Measurements from ENCODE around the gene NXF1. TPM values are rescaled to one million over a fixed set of nuclear protein-coding genes. Genes with fewer than 3 reads are reported as not detected.
A peak's percentile ranks its signal among the peaks of the same experiment; 100 is the strongest.

Gene NXF1
- total RNA-seq, result 100 to 1,000 TPM; 110 to 111 TPM

DNA sequence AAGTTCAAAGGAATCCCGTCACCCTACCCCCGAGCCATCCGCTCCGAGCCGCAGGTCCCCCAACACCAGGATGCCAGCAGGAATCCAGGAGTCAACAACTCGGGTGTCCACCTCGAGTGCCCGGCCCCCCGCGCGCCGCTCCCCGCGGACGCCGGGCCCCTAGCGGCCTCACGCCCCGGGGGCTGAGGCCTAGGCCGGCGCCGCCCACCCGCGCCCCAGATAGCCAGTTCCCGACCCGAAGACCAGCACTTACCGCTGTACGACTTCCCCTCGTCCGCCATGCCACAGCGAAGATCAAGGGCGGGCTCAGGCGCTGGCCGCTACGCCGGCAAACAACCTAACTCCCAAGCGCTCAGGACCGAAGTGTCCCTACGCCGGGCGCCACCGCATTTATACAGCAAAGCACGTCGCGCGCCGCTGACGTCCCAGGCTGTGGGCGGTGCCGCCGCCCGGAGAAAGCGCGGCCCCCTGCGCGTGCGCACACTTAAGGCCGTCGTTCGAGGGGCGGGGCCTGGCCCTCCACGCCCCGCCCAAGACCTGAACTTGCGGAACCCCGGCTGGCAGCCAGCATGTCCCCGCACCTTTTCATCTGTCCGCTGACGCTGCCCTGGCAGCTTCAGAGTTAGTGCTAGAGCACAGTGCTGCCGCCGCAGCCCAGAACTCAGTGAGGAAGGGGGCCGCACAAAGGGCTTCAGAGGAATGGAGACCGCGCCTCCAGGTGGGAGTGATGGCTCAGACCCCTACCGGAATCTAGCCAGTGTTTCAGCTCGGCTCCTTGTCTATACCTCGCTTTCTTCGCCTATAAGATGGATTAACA is at the start of gene NXF1:
NXF1 (minus strand) TSS at position 365 of the 817 bp plus-strand sequence; CDS start at position 281, 84 bp downstream.
- peaks cover 44% of the 10 kb centered on the region for H3K36me3 Mint-ChIP-seq (ENCODE audit: low read depth)

DNA sequence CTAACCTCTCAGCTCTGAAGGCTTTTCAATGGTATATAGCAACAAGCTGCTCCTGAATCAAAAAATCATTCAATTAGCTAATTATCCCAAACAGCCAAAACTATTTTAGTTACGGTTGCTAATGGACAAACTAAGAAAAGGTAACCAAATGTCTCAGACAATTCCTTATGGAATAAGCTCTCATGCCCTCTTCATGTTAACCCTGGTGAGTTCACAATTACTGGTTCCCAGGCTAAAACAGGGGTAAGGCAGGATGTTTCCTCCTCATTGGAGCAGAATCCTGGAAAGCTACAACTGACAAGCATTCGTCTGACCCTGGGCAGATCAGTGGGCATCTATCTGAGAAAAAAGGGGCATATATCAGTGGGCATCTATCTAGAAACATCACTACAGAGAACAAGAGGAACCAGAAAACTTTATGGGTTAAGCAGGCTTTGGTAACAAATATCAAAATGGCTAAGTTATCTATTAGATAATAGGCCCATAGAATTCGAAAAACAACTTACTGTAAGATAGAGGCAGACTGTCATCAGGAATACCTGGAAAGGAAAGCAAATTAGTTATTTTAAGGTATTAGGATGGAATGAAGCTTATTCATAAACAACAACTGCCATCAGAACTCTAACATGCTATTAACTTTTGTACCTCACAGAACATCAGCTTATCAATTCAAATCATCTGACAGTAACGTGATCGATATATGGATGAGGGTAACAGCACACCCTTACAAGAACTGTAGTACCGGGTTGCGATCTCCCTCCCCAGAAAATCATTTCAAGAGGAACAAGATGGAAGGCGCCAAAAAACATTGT is 49.0 kb upstream of the NXF1 start:
- DNase-seq (peak; percentile 45), ATAC-seq (no peak)
- Mint-ChIP-seq H3K4me3 (peak overlapping the region; percentile 99), H3K27me3 (ENCODE audit: low read depth) (no peaks in the 10 kb centered on the region), H3K27ac (peak overlapping the region; percentile 98), H3K9me3 (ENCODE audit: insufficient read depth) (no peaks in the 10 kb centered on the region), H3K4me1 (ENCODE audit: low read depth) (peaks cover 57% of the 10 kb centered on the region), H3K36me3 (ENCODE audit: low read depth) (peaks cover 52% of the 10 kb centered on the region)
- POLR2A ChIA-PET, result interaction anchor here (0.9 to 10.5 kb wide), 29 partner anchors 11 to 299 kb away, joined by 3 to 507 read pairs (median 13); partner anchors contain the start of genes B3GAT3, C11orf98, CSKMT and EEF1G
- CTCF ChIA-PET, result interaction anchor here (0.7 to 5.1 kb wide), 10 partner anchors 9 to 213 kb away, joined by 3 to 58 read pairs (median 4); partner anchors contain the start of genes HNRNPUL2, SLC3A2, STX5 and TMEM179B

More for the DNA sequence above, at the start of gene NXF1:
- ChIA-PET POLR2A (interaction anchor here (0.9 to 3.2 kb wide), 18 partner anchors 9 to 214 kb away, joined by 3 to 40 read pairs (median 6); partner anchors contain the start of genes SLC3A2, STX5, TEX54 and TMEM179B), CTCF (interaction anchor here (0.7 to 3.9 kb wide), 16 partner anchors 11 to 381 kb away, joined by 3 to 31 read pairs (median 4); partner anchors contain the start of genes SLC3A2, STX5, TMEM179B and ZBTB3)
- Mint-ChIP-seq H3K4me1 (ENCODE audit: low read depth) (peaks cover 37% of the 10 kb centered on the region), H3K9me3 (ENCODE audit: insufficient read depth) (no peaks in the 10 kb centered on the region), H3K27me3 (ENCODE audit: low read depth) (no peaks in the 10 kb centered on the region), H3K27ac (peak within 1 kb of the TSS; percentile 95), H3K4me3 (peak within 1 kb of the TSS; percentile 99)
- ATAC-seq (peak; percentile 81), DNase-seq (peak; percentile 95)

DNA sequence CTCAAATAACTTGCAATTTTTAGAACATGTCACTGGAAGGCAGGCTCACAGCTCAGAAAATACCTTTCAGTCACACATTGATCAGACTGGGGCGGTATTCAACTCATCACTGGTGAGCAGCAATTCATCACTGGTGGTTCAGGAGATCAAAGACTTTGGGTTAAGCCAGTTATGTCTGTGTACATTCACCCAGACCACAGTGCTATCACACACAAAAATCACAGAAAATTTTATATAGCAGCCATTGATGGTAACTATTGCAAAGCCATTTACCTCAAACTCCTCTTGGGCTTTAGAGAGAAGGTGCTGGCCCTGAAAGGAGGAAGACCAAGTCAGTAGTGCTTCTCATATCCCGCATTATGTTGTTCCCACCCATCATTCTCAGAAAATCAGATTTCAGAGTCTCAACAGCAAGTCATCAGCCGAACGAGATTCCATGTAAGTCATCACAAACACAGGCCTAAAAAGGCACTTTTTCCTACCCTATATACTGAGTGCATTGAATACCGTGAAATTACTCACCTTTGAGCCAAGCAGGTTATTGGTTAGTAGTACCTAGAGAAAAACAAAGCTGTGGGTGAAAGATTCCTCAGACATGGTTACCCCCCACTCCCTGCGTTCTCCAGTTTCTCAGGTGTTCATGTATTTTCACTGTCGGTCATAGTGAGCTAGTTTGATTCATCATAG is 48.2 kb upstream of the NXF1 start:
- Mint-ChIP-seq H3K9me3 (ENCODE audit: insufficient read depth) (no peaks in the 10 kb centered on the region), H3K4me3 (peak overlapping the region; percentile 99), H3K36me3 (ENCODE audit: low read depth) (peaks cover 52% of the 10 kb centered on the region), H3K4me1 (ENCODE audit: low read depth) (peaks cover 55% of the 10 kb centered on the region), H3K27ac (peak overlapping the region; percentile 98), H3K27me3 (ENCODE audit: low read depth) (no peaks in the 10 kb centered on the region)
- POLR2A ChIA-PET, result interaction anchor here (0.9 to 10.5 kb wide), 14 partner anchors 10 to 279 kb away, joined by 3 to 507 read pairs (median 24); partner anchors contain the start of genes C11orf98, CSKMT, EEF1G and EML3
- no peak for DNase-seq
- no peak for ATAC-seq
- CTCF ChIA-PET, result interaction anchor here (0.7 to 5.1 kb wide), 7 partner anchors 10 to 127 kb away, joined by 3 to 58 read pairs (median 4); partner anchors contain the start of genes HNRNPUL2, SLC3A2 and TMEM179B

DNA sequence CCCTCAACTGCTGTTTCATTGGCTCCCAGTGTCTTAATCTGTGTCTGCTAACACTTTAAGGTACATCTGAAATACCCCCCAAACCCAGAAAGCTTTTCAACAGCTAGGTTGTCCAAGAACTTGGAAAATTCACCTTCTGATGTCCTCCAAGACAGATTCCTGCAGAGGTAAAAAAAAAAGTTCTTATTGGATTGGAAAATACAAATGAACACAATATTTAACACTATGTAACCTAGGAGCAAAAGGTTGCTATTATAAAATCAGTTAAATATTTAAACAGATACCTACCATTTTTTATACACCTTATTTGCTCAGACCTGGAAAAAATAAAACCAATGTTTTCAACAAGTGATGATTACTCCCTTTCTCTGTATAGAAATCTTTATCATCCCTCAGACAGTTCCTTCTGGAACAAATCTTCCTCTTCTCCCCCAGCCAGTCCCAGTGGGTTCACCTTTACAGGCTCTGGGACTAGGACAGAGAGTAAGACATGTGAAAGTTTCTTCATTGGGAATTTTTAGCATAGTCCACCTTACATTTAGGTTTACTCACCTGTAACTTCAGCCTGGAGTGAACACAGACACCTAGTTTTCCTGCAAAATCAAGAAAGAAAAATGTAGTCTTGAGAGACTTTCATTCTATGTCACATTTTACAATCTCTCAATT is 47.4 kb upstream of the NXF1 start:
- Mint-ChIP-seq H3K27me3 (ENCODE audit: low read depth) (no peaks in the 10 kb centered on the region), H3K27ac (peak overlapping the region; percentile 98), H3K4me3 (peak overlapping the region; percentile 99), H3K4me1 (ENCODE audit: low read depth) (peaks cover 48% of the 10 kb centered on the region), H3K9me3 (ENCODE audit: insufficient read depth) (no peaks in the 10 kb centered on the region), H3K36me3 (ENCODE audit: low read depth) (peaks cover 49% of the 10 kb centered on the region)
- ChIA-PET CTCF (interaction anchor here (0.7 to 3.1 kb wide), 4 partner anchors 10 to 126 kb away, joined by 3 to 11 read pairs (median 4); partner anchors contain the start of gene HNRNPUL2), POLR2A (interaction anchor here (0.5 to 10.5 kb wide), 5 partner anchors 9 to 718 kb away, joined by 3 to 507 read pairs (median 51); partner anchors contain the start of genes SLC3A2, STX5, TEX54 and WDR74)
- DNase-seq (no peak), ATAC-seq (no peak)

DNA sequence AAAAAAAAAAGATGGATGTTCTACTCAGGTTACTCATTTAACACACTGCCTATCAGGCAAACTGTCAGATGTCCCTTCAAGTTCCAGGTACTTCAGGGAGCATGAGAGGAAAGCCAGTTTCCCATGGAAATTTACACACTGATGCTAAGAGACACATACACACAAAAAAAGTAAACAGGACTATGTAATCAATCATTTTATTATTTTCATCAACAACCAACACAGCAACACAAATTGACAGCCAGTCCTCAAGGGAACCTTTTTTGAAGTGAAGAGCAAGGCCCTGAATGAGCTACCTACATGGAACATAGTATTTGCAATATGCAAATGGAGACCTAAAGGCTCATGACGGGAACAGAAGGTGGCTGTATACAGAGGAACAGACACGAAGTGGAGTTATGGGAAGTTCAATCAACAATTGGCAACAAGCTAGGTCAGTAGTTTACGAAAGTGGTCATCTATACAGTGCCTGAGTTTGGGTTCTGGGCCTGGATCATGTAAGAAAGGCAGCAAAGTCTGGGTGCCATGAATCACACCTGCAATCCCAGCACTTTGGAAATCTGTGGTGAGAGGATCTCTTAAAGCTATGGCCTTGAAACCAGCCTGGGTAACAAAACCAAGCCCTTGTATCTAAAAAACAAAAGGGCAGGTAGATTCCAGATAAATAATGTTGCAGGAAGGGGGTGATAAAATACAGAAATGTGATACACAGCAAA is 46.7 kb upstream of the NXF1 start:
- no peak for ATAC-seq
- ChIA-PET CTCF (interaction anchor here (0.7 to 2.0 kb wide), 3 partner anchors 11 to 30 kb away, joined by 3 to 5 read pairs (median 3); no protein-coding TSS in a partner anchor), POLR2A (interaction anchor here (0.5 to 10.5 kb wide), 4 partner anchors 8 to 718 kb away, joined by 3 to 507 read pairs (median 54); partner anchors contain the start of genes SLC3A2 and WDR74)
- peaks cover 42% of the 10 kb centered on the region for H3K4me1 Mint-ChIP-seq (ENCODE audit: low read depth)
- H3K27me3 Mint-ChIP-seq (ENCODE audit: low read depth), result peaks cover 2% of the 10 kb centered on the region
- peaks cover 48% of the 10 kb centered on the region for H3K36me3 Mint-ChIP-seq (ENCODE audit: low read depth)
- DNase-seq, result no peak
- no peaks in the 10 kb centered on the region for H3K9me3 Mint-ChIP-seq (ENCODE audit: insufficient read depth)
- H3K4me3 Mint-ChIP-seq, result peak overlapping the region; percentile 15
- peak overlapping the region; percentile 62 for H3K27ac Mint-ChIP-seq

DNA sequence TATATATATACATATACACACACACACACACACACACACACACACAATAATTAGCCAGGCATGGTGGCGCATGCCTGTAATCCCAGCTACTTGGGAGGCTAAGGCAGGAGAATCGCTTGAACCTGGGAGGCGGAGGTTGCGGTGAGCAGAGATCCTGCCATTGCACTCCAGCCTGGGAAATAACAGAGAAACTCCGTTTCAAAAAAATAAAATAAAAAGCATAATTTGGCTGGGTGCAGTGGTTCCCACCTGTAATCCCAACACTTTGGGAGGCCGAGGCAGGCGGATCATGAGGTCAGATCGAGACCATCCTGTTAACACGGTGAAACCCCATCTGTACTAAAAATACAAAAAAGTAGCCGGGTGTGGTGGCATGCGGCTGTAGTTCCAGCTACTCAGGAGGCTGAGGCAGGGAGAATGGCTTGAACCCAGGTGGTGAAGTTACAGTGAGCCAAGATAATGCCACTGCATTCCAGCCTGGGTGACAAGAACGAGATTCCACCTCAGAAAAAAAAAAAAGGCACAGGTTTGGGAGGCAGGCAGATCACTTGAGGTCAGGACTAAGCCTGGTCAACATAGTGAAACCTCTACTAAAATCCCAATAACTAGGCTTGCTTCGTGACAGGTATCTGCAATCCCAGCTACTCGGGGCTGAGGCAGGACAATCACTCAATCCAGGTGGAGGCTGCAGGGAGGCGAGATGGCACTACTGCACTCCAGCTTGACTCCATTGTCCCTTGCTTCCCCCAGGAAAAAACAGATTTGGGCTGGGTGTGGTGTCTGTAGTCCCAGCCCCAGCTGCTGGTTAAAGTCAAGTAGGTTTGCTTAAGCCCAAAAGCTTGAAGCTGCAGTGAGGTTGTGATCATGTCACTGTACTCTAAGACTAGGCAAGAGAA is 45.9 kb upstream of the NXF1 start:
- H3K27me3 Mint-ChIP-seq (ENCODE audit: low read depth), result peaks cover 3% of the 10 kb centered on the region
- H3K36me3 Mint-ChIP-seq (ENCODE audit: low read depth), result peaks cover 48% of the 10 kb centered on the region
- peak overlapping the region; percentile 15 for H3K4me3 Mint-ChIP-seq
- ChIA-PET POLR2A (interaction anchor here (0.6 to 10.5 kb wide), 5 partner anchors 8 to 83 kb away, joined by 3 to 507 read pairs (median 5); partner anchors contain the start of genes SLC3A2 and WDR74), CTCF (interaction anchor here (2.0 kb wide), 1 partner anchor 30 kb away, joined by 5 read pairs; no protein-coding TSS in a partner anchor)
- peak overlapping the region; percentile 62 for H3K27ac Mint-ChIP-seq
- H3K9me3 Mint-ChIP-seq (ENCODE audit: insufficient read depth), result no peaks in the 10 kb centered on the region
- ATAC-seq (no peak), DNase-seq (no peak)
- peaks cover 36% of the 10 kb centered on the region for H3K4me1 Mint-ChIP-seq (ENCODE audit: low read depth)

DNA sequence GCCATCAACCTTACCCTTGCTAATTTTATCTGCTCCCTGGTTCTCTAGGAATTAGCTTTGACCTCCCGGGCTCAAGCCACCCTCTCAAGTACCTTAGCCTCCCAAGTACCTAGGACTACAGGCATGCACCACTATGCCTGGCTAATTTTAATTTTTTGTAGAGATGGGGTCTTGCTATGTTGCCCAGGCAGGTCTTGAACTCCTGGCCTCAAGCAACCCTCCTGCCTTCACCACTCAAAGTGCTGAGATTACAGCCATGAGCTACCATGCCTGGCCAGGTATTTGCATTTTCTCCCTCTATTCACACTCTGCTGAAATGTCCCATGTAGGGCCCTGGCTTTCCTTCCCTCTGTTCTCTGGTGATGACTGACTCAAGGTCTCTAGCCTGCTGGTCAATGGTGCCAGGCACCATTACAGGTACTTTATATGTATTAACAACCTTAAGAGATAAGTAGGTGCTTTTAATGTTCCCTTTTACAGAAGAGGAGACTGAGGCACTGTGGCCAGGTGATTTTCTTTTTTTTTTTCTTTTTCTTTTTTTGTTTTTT is 42.6 kb upstream of the NXF1 start:
- peaks cover 22% of the 10 kb centered on the region for H3K4me1 Mint-ChIP-seq (ENCODE audit: low read depth)
- ChIA-PET POLR2A (interaction anchor here (9.7 to 10.5 kb wide), 2 partner anchors 4 to 5 kb away, joined by 507 read pairs; partner anchors contain the start of gene WDR74), CTCF (no interaction called here)
- H3K4me3 Mint-ChIP-seq, result no peak overlapping the region
- H3K36me3 Mint-ChIP-seq (ENCODE audit: low read depth), result peaks cover 17% of the 10 kb centered on the region
- H3K27ac Mint-ChIP-seq, result no peak overlapping the region
- ATAC-seq (no peak), DNase-seq (no peak)
- peaks cover 3% of the 10 kb centered on the region for H3K27me3 Mint-ChIP-seq (ENCODE audit: low read depth)
- H3K9me3 Mint-ChIP-seq (ENCODE audit: insufficient read depth), result no peaks in the 10 kb centered on the region

DNA sequence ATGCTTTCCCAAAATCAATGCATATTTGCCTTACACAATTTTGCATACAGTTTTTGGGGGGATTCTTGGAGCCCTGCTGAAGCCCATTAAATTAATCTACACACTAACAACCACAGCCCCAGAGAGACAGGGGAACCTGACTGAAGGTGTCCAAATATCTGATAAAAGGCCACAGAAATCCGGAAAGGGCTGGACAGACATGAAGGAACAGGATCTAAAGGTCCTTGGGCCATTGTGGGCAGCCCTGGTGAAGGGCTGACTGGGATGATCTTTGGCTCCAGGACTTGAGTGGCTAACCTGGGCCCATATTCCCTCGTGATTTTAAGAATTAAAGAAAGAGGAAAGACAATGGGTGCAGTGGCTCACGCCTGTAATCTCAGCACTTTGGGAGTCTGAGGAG is 40.9 kb upstream of the NXF1 start:
- Mint-ChIP-seq H3K4me3 (no peak overlapping the region), H3K36me3 (ENCODE audit: low read depth) (peaks cover under 1% of the 10 kb centered on the region), H3K4me1 (ENCODE audit: low read depth) (peaks cover 8% of the 10 kb centered on the region), H3K27me3 (ENCODE audit: low read depth) (peaks cover 3% of the 10 kb centered on the region), H3K9me3 (ENCODE audit: insufficient read depth) (no peaks in the 10 kb centered on the region), H3K27ac (no peak overlapping the region)
- ChIA-PET POLR2A (interaction anchor here (0.6 to 9.7 kb wide), 2 partner anchors 7 to 205 kb away, joined by 4 to 507 read pairs; no protein-coding TSS in a partner anchor), CTCF (interaction anchor here (1.6 kb wide), 1 partner anchor 60 kb away, joined by 3 read pairs; no protein-coding TSS in a partner anchor)
- DNase-seq, result no peak
- no peak for ATAC-seq

DNA sequence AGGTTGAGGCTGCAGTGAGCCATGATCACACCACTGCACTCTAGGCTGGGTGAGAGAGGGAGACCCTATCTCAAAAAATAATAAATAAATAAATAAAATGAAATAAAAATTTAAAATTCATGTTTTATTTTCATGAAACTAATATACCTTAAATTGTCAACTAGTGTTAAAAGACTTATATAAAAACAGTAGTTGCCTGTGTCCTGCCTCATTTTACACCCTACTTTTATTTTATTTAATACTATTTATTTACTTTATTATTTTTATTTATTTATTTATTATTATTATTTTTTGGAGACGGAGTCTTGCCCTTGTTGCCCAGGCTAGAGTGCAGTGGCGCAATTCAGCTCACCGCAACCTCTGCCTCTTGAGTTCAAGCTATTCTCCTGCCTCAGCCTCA is 38.9 kb upstream of the NXF1 start:
- ChIA-PET CTCF (interaction anchor here (0.7 kb wide), 1 partner anchor 163 kb away, joined by 3 read pairs; no protein-coding TSS in a partner anchor), POLR2A (interaction anchor here (9.7 kb wide), 1 partner anchor 9 kb away, joined by 507 read pairs; no protein-coding TSS in a partner anchor)
- Mint-ChIP-seq H3K9me3 (ENCODE audit: insufficient read depth) (no peaks in the 10 kb centered on the region), H3K27ac (no peak overlapping the region), H3K36me3 (ENCODE audit: low read depth) (peaks cover 6% of the 10 kb centered on the region), H3K4me3 (no peak overlapping the region), H3K27me3 (ENCODE audit: low read depth) (peaks cover 3% of the 10 kb centered on the region), H3K4me1 (ENCODE audit: low read depth) (peaks cover 9% of the 10 kb centered on the region)
- no peak for ATAC-seq
- no peak for DNase-seq

All from activated CD8-positive, alpha-beta T cell treated with anti-CD3 and anti-CD28 coated beads, Interleukin-2, amount 10 ng/mL, durations not matched to agents 7 days and 5 days (primary cell).